Psoas muscle (tissue), 8 donors: ENCODE data around the gene SLC49A4. TPM values are rescaled to one million over a fixed set of nuclear protein-coding genes. Genes with fewer than 3 reads are reported as not detected.

Experiments used
- ATAC-seq, 4 donors: fragments of 200-7000 bp; cut with Tn5 transposase; one replicate each; pipeline ENCODE4 v1.9.1; 2020; ENCODE audit warnings: moderate library complexity in 3 of 4, mild to moderate bottlenecking in 2 of 4
- DNase-seq, 2 donors: peaks; one replicate each; pipeline ENCODE4 v3.0.0-alpha.2; 2020
- H3K27ac ChIP-seq: fragments of 200-600 bp; one replicate; pipeline ENCODE4 v1.8.0; 2022
- H3K27me3 ChIP-seq, 3 donors: fragments of 200-600 bp in 1 of 3; one replicate each; pipeline versions ENCODE4 v1.6.1 to v1.8.0; 2013 to 2022; ENCODE audit warnings: low read length in 2 of 3, mild to moderate bottlenecking in 2 of 3, moderate library complexity in 1 of 3; ENCODE audit not compliant: insufficient read depth in 3 of 3
- H3K36me3 ChIP-seq, 2 donors: fragments of 200-600 bp in 1 of 2; one replicate each; pipeline versions ENCODE4 v1.6.1 to v1.8.0; 2013 to 2022; ENCODE audit warnings: low read depth in 1 of 2, mild to moderate bottlenecking in 1 of 2, moderate library complexity in 1 of 2; ENCODE audit not compliant: insufficient read depth in 1 of 2
- H3K4me1 ChIP-seq: fragments of 200-600 bp; one replicate; pipeline ENCODE4 v1.8.0; 2022
- H3K4me3 ChIP-seq: fragments of 200-600 bp; one replicate; pipeline ENCODE4 v1.8.0; 2022; ENCODE audit warnings: mild to moderate bottlenecking
- H3K9me3 ChIP-seq: fragments of 200-600 bp; one replicate; pipeline ENCODE4 v1.8.0; 2022
- CTCF ChIP-seq: fragments of 200-600 bp; IDR thresholded peaks from one replicate; pipeline ENCODE4 v1.8.0; 2022; ENCODE audit warnings: antibody characterized with exemption
- WGBS, 3 donors: extraction: QIAGEN DNeasy Blood & Tissue Kit; methylation state at CpG; one replicate each; pipeline versions ENCODE4 v1.1.6 to v1.1.7; 2013; 5-methylcytosine and 5-hydroxymethylcytosine counted together
- intact Hi-C, 2 donors: fragments of 100-400 bp; cut with DNase I; formaldehyde crosslinking; loops; one replicate each; pipeline versions ENCODE4 v1.11.0 to v1.14.2; 2022
- polyA plus RNA-seq, 3 donors: library from polyadenylated mRNA; stranded (reverse); fragments of 200-250 nt; gene quantifications; one replicate each; pipeline ENCODE4 v1.2.3, GENCODE V29; 2013
- total RNA-seq, 4 donors: library from RNA; stranded (reverse); fragmentation: NEBNext Ultra II Directional in 2 of 4; extraction: Animal tissue kit (Norgen Biotek cat#: 25700) in 2 of 4; gene quantifications; one replicate each; pipeline versions ENCODE4 v1.2.1 to v1.2.4, GENCODE V29; 2021 to 2023
- donor health status: healthy with polysubstance abuse.
- donor health status: DM: no; HTN: no; CAD: no; lungs with moderate emphysema.
- donor health status: Bipolar disorder and iron deficiency.
- donor health status: healthy.
- donor health status: DM: yes; HTN: yes; CAD: no.
- donor health status: DM: no; HTN: no; CAD: no.
- donor health status: DM: no; HTN: no; CAD: no.
- donor health status: DM: yes; HTN: yes; CAD: no.

Gene SLC49A4
- total and polyA plus RNA-seq, 7 donors: 12.5 to 44.2 (median 21.8) TPM

- peaks cover 0 to 11% of the 10 kb centered on the region in 2 donors for H3K36me3 ChIP-seq
- ATAC-seq: peak; percentile 21 to 85 (median 51)
- WGBS, 3 donors: 42 to 62% (median 45%) methylated on average over 1 of the region's 1 CpG
- no peak for DNase-seq
- no peaks in the 10 kb centered on the region for H3K9me3 ChIP-seq
- peaks cover 42% of the 10 kb centered on the region for H3K4me1 ChIP-seq
- TF ChIP-seq CTCF: no peak
- H3K4me3 ChIP-seq: no peak overlapping the region
- H3K27ac ChIP-seq: peak overlapping the region; percentile 68
- intact Hi-C loops: no loop called here
- no peaks in the 10 kb centered on the region for H3K27me3 ChIP-seq
These were observed 12.1 kb upstream of the SLC49A4 start for GRCh38 chr3:122782804-122783203.

GRCh38 chr3:122784436-122784835 is 10.4 kb upstream of the SLC49A4 start:
- ATAC-seq (peak; percentile 41 to 75 (median 55)), DNase-seq (no peak)
- TF ChIP-seq CTCF: no peak
- Histone ChIP-seq H3K27me3 (no peaks in the 10 kb centered on the region), H3K27ac (peak overlapping the region; percentile 68), H3K4me1 (peaks cover 40% of the 10 kb centered on the region), H3K4me3 (no peak overlapping the region), H3K9me3 (no peaks in the 10 kb centered on the region), H3K36me3 (peaks cover 0 to 11% of the 10 kb centered on the region in 2 donors)
- intact Hi-C loops: no loop called here
- WGBS, 3 donors: 80 to 99% (median 97%) methylated on average over 1 of the region's 1 CpG

- WGBS, 3 donors: 48 to 74% (median 50%) methylated on average over 1 of the region's 1 CpG
These were observed 9.6 kb upstream of the SLC49A4 start for GRCh38 chr3:122785231-122785630.

GRCh38 chr3:122786066-122786465 is 8.8 kb upstream of the SLC49A4 start:
- H3K27ac ChIP-seq: peak overlapping the region; percentile 68
- peaks cover 0 to 11% of the 10 kb centered on the region in 2 donors for H3K36me3 ChIP-seq
- WGBS, 3 donors: 95 to 98% (median 98%) methylated on average over 1 of the region's 1 CpG
- ATAC-seq: peak in 1 of 4 donors; percentile 51
- intact Hi-C loops: no loop called here
- H3K9me3 ChIP-seq: no peaks in the 10 kb centered on the region
- H3K27me3 ChIP-seq: no peaks in the 10 kb centered on the region
- H3K4me1 ChIP-seq: peaks cover 50% of the 10 kb centered on the region
- H3K4me3 ChIP-seq: no peak overlapping the region
- no peak for TF ChIP-seq CTCF
- DNase-seq: no peak

More at GRCh38 chr3:122785231-122785630, 9.6 kb upstream of the SLC49A4 start:
- Histone ChIP-seq H3K27me3 (no peaks in the 10 kb centered on the region), H3K36me3 (peaks cover 0 to 11% of the 10 kb centered on the region in 2 donors), H3K4me3 (no peak overlapping the region), H3K27ac (peak overlapping the region; percentile 68), H3K4me1 (peaks cover 42% of the 10 kb centered on the region), H3K9me3 (no peaks in the 10 kb centered on the region)
- intact Hi-C loops: no loop called here
- ATAC-seq (no peak), DNase-seq (no peak)
- no peak for TF ChIP-seq CTCF

- H3K4me1 ChIP-seq: peaks cover 57% of the 10 kb centered on the region
- peak overlapping the region; percentile 11 for H3K4me3 ChIP-seq
- H3K27me3 ChIP-seq: no peaks in the 10 kb centered on the region
- DNase-seq: no peak
- H3K9me3 ChIP-seq: no peaks in the 10 kb centered on the region
- ATAC-seq: no peak
- peaks cover 0 to 11% of the 10 kb centered on the region in 2 donors for H3K36me3 ChIP-seq
- H3K27ac ChIP-seq: peak overlapping the region; percentile 99
- 54 to 62% (median 56%) methylated on average over 2 of the region's 2 CpGs for WGBS, 3 donors
- intact Hi-C loops: no loop called here
- TF ChIP-seq CTCF: no peak
These were observed 7.0 kb upstream of the SLC49A4 start for GRCh38 chr3:122787872-122788271.
